Cardiac fibroblast (primary cell): ENCODE data around the gene SCOC.

Experiments used
- DNase-seq, 2 donors: peaks; one replicate each; pipeline versions ENCODE4 v3.0.0 to v3.0.0-alpha.2; 2010; ENCODE audit warnings: low read depth in 2 of 2
- H3K4me3 ChIP-seq, 2 donors: replicated peaks in 1 of 2; 1 replicate in 1 of 2; 2 replicates in 1 of 2; pipeline ENCODE4 v1.5.1; 2011; ENCODE audit warnings: low read depth in 2 of 2, low read length in 2 of 2, mild to moderate bottlenecking in 2 of 2, moderate library complexity in 1 of 2
- TF ChIP-seq, protein P1 (sequence below): IDR thresholded peaks from one replicate; pipeline ENCODE4 v1.5.1; 2011; ENCODE audit warnings: low read depth, mild to moderate bottlenecking, low read length, inconsistent platforms

The SCOC gene

DNA sequence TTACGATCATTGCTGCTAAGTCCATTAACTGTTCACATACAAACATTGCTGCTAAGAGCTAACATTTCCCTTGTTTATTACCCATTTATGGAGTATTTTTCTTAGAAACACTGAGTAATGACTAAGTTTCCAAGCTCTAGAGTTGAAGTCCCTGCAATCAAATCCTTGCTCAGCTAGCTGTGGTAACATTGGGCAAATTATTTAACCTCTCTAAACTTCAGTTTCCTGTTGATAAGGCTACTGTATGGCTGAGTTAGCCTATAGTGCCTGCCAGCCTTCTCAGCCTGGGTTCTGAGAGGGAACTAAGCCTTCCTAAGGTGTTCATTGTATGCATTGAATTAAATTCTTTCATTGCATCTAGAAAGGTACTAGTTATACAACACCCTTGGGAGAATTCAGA, 15.2 kb upstream of the SCOC start:
- TF ChIP-seq, protein P1, sequence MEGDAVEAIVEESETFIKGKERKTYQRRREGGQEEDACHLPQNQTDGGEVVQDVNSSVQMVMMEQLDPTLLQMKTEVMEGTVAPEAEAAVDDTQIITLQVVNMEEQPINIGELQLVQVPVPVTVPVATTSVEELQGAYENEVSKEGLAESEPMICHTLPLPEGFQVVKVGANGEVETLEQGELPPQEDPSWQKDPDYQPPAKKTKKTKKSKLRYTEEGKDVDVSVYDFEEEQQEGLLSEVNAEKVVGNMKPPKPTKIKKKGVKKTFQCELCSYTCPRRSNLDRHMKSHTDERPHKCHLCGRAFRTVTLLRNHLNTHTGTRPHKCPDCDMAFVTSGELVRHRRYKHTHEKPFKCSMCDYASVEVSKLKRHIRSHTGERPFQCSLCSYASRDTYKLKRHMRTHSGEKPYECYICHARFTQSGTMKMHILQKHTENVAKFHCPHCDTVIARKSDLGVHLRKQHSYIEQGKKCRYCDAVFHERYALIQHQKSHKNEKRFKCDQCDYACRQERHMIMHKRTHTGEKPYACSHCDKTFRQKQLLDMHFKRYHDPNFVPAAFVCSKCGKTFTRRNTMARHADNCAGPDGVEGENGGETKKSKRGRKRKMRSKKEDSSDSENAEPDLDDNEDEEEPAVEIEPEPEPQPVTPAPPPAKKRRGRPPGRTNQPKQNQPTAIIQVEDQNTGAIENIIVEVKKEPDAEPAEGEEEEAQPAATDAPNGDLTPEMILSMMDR = no peak
- no peak for DNase-seq

DNA sequence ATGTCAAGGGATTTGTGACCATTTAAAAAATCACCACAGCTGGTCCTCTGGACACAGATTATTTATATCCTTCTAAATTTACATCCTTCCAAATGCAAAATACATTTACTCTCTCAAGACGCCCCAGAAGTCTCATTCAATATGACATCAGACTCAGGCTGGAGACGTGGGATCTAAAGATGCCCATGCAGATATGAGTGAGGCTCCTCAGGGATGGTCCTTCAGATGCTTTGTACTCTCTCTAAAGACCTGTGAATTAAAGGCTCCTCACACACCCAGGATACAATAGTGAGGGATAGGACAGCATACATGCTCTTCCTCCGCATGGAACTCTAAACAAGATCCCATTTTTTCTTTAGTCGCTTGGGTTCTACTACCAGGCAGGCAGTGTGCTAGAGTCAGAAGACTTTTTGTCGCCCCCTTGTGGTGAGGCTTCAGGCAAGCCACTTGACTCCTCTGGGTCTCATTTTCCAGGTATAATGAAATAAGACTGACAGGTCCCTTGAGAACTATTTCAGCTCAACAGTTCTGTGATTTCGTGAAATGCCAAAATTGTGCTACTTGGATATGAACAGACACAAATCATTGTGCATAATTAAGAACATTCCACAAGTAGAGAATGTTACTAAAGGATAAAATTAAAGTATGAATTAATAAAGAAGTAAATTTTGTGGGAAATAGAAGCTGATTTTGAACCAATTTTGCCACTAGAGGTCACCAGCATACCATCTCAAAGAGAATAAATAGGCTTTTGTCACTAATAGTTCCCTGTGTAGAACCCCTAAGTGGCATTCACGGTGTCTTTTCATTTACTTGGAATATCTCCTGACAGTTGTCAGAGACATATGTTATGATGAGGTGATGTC, 13.7 kb upstream of the SCOC start:
- TF ChIP-seq, protein P1 = peak; percentile 84
- DNase-seq = peak; percentile 84 to 90
- H3K4me3 ChIP-seq = no peak overlapping the region

More for the DNA sequence above, 15.2 kb upstream of the SCOC start:
- H3K4me3 ChIP-seq = no peak overlapping the region

DNA sequence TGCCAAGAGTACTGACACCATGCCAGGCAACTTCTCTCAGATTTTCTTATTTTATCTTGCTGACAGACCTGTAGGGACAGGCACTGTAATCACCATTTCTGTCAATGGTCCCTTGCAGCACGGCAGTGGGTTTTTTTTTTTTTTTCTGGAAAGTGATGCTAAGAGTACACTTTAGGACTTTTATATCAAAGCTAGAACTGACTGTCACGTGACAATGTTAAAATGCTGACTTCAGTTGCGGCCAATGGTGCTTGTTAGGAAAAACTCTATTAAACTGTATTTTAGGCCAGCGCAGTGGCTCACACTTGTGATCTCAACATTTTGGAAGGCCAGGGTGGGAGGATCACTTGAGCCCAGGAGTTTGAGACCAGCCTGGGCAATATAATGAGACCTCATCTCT, 12.3 kb upstream of the SCOC start:
- DNase-seq = no peak
- TF ChIP-seq, protein P1 = no peak
- no peak overlapping the region for H3K4me3 ChIP-seq

DNA sequence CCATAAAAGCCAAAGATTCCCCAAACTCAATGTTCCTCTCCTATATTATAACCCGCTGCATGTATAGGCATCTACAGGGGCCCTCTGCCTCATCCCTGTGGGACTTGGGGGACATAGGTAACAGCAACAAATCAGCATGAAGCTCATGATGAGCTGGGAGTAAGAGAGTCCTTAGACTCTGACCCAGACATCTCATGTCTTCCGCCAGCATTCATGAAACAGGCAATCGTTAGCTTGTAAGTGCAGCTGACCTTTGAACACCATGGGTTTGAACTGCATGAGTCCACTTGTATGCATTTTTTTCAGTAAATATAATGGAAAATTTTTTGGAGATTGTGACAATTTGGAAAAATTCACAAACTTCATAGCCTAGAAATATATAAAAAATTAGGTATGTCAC, 10.4 kb upstream of the SCOC start:
- DNase-seq = no peak
- TF ChIP-seq, protein P1 = no peak
- no peak overlapping the region for H3K4me3 ChIP-seq

DNA sequence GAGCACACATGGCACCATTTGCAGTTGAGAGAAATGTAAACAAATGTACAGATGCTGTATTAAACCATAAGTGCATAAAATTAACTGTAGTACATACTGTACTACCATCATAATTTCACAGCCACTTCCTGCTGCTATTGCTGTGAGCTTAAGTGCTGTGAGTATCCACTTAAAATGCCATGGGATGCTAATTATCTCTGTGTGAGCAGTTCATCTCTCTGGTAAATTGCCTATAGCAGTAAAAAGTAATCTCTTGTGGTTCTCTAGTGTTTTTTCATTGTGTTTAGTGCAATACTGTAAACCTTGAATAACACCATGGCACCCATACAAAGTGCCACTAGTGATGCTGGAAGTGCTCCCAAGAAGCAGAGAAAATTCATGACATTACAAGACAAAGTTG, 9.9 kb upstream of the SCOC start:
- TF ChIP-seq, protein P1 = no peak
- no peak overlapping the region for H3K4me3 ChIP-seq
- no peak for DNase-seq

DNA sequence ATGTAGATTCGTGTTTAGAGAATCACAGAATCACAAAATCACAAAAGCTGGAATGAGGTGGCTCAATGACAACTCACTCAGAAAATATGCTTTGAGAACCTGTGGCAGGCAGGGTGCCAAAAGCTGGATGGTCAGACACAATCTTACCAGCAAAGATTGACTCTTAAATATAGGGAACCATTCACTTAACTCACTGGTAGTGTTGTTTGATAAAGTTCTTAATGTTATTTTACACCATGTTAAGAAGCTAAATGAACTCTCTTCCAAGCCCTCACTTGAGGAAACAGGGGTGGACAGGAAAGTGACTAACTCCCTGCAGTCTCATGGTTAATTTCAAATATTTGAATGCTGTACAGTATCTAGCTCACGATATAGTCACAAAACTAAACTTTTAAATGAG, 5.7 kb upstream of the SCOC start:
- TF ChIP-seq, protein P1 = no peak
- peak; percentile 10 to 66 for DNase-seq
- no peak overlapping the region for H3K4me3 ChIP-seq
